Measurements from ENCODE around the gene SELENOH.

The SELENOH gene

DNA sequence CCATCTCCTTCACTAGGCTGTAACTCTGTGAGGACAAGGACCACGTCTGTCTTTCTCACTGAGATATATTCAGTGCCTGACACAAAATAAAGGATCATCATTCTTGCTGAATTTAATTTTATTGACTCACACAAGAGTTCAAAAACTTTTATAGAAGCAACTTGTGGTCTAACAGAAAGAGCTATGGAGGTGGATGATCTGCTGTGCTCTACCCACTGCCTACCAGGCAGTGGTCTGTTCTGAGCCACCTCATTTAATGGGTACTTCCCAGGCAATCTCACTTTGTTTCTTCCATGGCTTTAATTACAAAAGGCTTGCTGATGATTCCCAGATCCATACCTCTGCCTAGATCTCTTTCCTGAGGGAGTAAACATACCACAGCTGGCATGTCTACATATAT is 5.6 kb downstream of the SELENOH start:
- H3K4me3 ChIP-seq (replicated peaks; ENCODE audit: low read depth, low read length): no peak overlapping the region
- TF ChIP-seq CTCF (IDR thresholded peaks at IDR 0.05; ENCODE audit: low read length, missing control alignments): no peak
- DNase-seq (ENCODE audit: low read depth): no peak

DNA sequence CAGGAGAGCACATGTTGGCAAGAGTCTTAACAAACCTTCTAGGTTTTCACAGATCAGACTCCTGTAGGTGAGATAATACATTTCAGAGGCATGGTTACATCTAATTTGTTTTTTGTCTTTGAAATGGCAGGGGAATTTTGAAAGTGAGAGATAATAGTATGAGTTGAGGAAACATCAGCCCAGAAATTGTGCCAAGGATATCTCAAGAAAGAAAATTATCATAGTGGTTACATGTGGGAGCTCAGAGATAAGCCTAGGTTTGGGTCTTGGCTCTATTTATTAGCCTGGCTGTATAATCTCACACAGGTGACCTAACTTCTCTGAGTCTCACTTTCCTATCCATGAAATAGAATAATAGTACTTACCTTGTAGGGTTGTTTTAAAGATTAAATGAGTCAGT is 9.9 kb downstream of the SELENOH start:
- DNase-seq (ENCODE audit: low read depth): no peak
- H3K4me3 ChIP-seq (replicated peaks; ENCODE audit: low read depth, low read length): no peak overlapping the region
- no peak for TF ChIP-seq CTCF (IDR thresholded peaks at IDR 0.05; ENCODE audit: low read length, missing control alignments)

DNA sequence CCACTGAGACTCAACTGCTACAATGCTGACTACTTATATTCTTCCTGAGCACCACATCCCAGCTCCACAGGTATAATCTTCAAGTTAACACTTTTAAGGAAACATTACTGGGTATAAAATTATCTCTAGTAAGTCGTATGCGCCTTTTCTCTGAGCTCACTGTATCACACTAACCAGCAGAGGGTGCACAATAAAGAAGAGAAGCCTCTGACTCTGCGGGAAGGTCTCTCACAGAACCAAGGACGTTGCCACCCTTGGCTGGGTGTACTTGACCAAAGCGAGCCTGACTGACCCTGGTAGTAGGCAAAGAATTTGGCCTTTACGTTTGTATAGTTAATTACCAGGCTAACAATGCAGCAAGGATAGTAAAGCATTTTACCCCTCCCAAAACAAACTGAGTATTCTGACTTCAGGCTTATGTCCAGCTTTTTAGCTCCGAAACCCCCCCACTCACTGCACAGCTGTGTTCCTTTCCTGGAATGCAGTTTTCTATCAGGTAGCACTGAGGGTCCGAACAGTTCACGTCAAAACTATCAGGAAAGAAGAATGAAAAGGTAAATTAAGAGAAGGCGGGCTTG is 10.5 kb downstream of the SELENOH start, which contains the start of gene BTBD18:
Gene BTBD18, minus strand, starts transcription at position 144 of the 578 bp plus-strand sequence. CDS start 631 bp downstream, outside the sequence.
- peak; percentile 65 for TF ChIP-seq CTCF (IDR thresholded peaks at IDR 0.05; ENCODE audit: low read length, missing control alignments)
- DNase-seq (ENCODE audit: low read depth): peak; percentile 77
- H3K4me3 ChIP-seq (replicated peaks; ENCODE audit: low read depth, low read length): no peak within 1 kb of the TSS

GRCh38 chr11:57752954-57753353 is 11.7 kb downstream of the SELENOH start:
- DNase-seq (ENCODE audit: low read depth): no peak
- TF ChIP-seq CTCF (IDR thresholded peaks at IDR 0.05; ENCODE audit: low read length, missing control alignments): no peak
- H3K4me3 ChIP-seq (replicated peaks; ENCODE audit: low read depth, low read length): no peak overlapping the region

DNA sequence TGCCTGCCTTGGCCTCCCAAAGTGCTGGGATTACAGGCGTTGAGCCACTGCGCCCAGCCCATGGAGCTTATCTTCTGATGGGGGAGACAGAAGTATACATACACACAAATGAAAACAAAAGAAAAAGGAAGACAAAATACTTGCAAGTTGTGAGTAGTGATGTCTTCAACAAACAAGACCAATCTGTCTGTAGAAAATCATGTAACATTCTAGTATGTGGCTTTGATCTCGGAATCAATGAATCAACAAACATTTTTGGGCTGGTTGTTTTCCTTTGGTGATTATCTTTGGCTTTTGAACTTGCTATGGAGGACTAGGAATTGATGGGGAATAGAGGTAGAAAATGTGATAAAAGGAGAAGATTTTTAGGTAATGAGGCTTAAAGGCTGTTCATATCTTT is 16.9 kb downstream of the SELENOH start:
- H3K4me3 ChIP-seq (replicated peaks; ENCODE audit: low read depth, low read length): no peak overlapping the region
- no peak for DNase-seq (ENCODE audit: low read depth)
- TF ChIP-seq CTCF (IDR thresholded peaks at IDR 0.05; ENCODE audit: low read length, missing control alignments): no peak

- no peak for TF ChIP-seq CTCF (IDR thresholded peaks at IDR 0.05; ENCODE audit: low read length, missing control alignments)
- peak; percentile 99 for DNase-seq (ENCODE audit: low read depth)
- H3K4me3 ChIP-seq (replicated peaks; ENCODE audit: low read depth, low read length): peak within 1 kb of the TSS; percentile 71
These were observed 20.3 kb downstream of the SELENOH start, which contains the start of gene CTNND1 for GRCh38 chr11:57761301-57762234. TSS of gene CTNND1 (plus strand) at chr11:57761802. CDS start at chr11:57791479, 29,677 bp downstream.
